ENCODE data around the gene TECRL. TPM values are rescaled to one million over a fixed set of nuclear protein-coding genes. Genes with fewer than 3 reads are reported as not detected.

TECRL gene, protein sequence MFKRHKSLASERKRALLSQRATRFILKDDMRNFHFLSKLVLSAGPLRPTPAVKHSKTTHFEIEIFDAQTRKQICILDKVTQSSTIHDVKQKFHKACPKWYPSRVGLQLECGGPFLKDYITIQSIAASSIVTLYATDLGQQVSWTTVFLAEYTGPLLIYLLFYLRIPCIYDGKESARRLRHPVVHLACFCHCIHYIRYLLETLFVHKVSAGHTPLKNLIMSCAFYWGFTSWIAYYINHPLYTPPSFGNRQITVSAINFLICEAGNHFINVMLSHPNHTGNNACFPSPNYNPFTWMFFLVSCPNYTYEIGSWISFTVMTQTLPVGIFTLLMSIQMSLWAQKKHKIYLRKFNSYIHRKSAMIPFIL
- total RNA-seq (2014; rRNA removed; shearing (Covaris generic)): not detected in 2 replicates

DNA sequence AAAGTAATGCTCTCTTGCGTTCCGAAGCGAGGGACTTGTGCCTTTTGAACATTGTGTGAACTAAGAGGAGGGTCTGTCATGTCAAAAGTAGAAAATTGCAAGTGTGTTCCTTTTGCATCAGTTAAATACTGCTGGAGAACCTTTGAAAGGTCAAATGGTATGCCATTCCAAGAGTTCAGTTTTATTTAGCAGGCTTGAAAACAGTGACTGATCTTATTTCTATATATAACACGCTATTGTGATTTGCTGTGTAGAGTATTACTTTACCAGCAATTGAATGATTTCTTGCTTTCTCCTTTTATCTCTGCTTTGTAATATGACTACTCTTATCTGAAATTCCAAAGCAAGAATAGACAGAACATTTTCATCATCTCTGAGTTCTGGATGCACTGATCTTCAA lies at the start of gene TECRL:
TSS of gene TECRL (minus strand) at position 151 of the 400 bp plus-strand sequence. CDS start at position 52, 99 bp downstream.
- DNase-seq (ENCODE audit: low spot score): no peak

DNA sequence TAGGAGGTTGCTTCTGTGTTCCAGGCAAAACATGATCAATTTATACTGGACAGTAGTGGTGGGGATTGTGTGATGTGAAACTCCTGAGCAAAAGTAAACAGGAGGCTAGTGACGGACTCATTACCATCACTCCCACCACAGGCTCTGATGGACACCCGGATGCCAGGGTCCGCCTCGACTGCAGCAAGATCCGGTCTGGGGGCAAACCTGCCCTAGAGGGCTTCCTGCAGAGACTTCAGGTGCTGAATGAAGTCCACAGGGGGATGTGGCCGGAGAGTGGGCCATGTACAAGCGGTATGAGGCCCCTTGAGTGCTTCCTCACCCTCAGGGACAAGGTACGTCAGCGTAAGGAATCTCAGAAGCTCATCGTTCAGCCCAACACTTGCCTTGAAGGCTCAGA lies 23.4 kb upstream of the TECRL start:
- no peak for DNase-seq (ENCODE audit: low spot score)

DNA sequence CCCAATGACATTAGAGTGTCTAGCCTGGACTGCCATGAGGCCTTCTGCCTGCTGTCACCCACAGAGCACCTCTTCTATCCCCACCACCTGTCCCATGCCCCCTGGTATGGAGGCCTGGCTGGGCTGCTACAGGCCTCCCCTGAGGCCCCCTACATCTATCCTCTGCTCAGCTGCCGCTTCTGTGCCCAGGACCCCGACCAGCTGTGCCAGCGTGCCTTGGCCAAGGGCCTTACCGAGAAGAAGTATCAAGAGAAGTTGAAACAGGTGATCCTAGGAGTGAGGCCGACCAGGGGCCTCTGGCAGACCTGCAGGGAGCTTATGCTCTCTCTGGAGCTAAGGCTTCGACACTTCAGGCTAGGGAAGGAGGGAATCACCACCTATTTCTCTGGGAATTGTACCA lies 21.7 kb upstream of the TECRL start:
- DNase-seq (ENCODE audit: low spot score): no peak

DNA sequence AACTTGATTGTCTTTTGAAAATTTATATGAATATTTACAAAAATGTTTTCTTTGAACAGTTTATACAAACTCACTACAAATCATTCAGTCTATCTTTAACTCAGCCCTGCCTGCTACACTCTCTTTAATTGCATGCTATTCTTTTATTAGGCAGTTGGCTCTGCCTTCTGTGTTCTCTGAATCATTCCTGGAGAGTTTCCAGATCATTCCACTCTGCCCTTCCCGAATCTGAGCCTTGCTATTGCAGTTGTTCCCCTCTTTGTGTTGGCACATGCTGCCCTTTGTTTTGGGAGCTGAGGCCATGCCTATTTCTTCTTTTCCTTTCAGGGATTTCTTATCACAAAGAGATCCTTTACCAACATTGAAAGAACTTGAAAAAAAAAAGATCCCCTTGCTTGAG lies 8.7 kb upstream of the TECRL start:
- peak; percentile 49 for DNase-seq (ENCODE audit: low spot score)

DNA sequence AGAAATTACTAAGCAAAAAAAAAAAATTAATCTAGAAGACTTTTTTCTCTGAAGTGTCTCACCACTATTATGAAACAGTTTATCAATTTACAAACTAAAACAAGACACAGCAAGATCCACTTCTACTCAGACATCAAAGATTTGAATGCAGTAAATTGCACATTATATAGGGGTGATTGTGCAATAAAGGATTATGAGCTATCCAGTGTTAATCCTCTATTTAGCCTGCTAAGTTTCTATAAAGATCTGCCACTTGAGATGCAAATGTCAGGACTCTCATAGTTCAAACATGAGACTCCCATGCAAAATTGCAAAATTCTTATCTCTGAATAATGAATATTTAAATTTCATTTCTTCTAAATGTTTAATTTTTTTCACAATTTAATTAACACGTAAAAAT lies 2.2 kb downstream of the TECRL start:
- no peak for DNase-seq (ENCODE audit: low spot score)

DNA sequence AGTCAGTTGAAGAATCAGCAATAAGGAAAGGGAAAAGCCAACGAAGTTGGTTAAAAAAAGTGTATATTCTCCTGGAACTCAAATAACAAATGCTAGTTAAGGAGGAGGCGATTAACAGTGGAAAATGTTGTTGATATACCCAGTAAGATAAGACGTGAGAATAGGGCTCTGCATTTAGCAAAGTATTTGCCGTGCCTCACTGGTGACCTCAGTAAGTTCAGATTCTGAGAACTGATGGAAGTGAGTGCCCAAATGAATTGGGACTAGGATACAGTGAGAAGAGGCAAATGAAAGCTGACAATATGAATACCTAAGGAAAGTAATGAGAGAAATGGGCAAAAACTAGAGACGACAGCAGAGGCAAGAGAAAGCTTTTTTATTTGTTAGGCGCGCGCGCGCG lies 3.5 kb downstream of the TECRL start:
- DNase-seq (ENCODE audit: low spot score): no peak

DNA sequence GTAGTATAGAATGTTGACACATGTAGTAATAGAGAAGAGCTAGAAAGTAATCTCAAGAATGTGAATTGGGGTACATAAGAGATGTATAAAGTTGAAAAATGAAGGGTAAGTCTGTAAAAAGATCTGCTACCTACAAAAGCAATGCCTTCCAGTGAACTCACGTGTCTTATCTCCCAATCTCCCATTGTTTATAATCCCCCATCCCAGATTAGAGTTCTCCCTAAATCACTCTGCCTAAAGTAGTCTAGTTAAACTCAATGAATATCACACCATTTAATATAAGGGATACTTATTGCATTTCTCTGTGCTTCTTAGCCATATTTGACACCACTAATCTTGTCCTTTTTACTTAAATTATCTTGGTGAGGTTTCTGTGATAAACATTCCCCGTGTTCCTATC lies 6.6 kb downstream of the TECRL start:
- DNase-seq (ENCODE audit: low spot score): no peak

DNA sequence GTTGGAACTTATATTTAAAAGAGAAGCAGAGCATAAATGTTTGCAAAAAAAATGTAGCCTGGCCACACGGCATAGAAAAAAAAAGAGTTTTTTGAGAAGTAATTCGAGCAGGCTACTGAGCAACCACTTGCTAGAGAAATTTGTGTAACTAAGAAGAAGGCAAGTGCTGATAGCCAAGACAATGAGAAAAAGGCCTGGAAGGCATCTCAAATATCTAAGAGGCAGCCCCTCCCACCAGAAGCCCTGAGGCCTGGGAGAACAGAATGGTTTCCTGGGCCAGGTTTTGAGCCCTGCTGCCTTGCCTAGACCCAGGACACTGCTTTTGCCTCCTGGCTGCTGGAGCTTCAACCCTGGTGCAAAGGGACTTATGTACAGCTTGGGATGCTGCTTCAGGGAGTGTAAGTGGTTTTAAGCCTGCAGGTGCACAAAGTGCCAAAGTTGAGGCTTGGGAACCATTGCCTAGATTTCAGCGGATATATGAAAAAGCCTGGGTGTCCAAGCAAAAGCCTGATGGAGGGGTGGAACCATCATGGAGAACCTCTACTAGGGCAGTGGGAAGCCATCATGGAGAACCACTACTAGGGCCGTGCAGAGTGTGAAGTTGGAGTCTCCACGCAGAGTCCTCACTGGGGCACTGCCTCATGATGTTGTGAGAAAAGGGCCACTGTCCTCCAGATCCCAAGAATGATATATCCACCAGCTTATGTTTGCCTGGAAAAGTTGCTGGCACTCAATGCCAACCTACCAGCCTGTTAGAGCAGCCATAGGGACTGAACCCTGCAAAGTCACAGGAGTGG lies 9.7 kb downstream of the TECRL start:
- no peak for DNase-seq (ENCODE audit: low spot score)

DNA sequence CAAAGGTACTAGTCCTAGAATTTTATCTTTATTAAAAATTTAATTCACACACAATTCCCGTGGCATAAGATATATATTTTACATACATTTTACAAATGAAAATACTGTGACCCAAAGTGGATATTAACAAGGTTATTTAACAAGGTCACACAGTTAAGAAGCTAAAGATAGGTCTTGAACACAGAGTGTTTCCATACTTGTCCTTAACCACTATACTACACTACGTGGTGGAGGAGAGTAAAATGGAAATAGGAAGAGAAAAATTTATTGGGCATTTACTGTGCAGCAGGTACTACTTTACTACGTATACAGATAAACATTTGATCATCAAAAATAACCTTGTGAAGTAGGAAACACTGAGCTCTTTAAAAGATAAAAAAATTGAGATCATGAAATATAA lies 14.8 kb downstream of the TECRL start:
- no peak for DNase-seq (ENCODE audit: low spot score)

DNA sequence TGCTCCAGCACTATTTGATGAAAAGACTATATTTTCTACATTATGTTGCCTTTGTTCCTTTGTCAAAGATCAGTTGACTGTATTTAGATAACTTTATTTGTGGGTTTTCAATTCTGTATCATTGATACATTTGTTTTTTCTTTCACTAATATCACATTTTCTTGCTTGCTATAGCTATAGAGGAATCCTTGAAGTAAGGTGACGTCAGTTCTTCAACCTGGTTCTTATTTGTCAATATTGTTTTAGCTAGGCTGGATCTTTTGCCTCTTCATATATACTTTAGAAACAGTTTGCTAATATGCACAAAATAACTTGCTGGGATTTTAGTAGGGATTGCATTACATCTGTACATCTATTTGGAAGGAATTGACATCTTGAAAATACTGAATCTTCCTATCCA lies 21.0 kb downstream of the TECRL start:
- no peak for DNase-seq (ENCODE audit: low spot score)

DNA sequence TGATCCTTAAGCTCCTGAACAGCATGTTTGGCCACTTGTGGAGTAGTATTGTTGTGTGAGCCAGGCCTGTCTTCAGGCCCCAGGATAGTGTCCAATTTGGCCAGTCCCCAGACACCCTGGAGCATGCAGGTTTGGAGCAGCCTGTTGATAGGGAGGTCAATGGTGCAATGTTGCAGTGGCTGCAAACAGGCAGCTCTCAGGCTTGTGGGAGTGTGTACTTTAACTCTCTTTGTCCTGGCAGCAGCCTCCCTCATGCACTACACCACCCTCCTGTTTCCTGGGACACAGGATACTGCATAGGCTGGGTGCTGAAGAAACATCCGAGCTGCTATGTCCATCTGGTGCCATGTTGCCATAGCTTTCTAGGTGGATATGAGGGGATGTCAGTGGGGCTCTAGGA lies 24.0 kb downstream of the TECRL start:
- DNase-seq (ENCODE audit: low spot score): no peak

DNA sequence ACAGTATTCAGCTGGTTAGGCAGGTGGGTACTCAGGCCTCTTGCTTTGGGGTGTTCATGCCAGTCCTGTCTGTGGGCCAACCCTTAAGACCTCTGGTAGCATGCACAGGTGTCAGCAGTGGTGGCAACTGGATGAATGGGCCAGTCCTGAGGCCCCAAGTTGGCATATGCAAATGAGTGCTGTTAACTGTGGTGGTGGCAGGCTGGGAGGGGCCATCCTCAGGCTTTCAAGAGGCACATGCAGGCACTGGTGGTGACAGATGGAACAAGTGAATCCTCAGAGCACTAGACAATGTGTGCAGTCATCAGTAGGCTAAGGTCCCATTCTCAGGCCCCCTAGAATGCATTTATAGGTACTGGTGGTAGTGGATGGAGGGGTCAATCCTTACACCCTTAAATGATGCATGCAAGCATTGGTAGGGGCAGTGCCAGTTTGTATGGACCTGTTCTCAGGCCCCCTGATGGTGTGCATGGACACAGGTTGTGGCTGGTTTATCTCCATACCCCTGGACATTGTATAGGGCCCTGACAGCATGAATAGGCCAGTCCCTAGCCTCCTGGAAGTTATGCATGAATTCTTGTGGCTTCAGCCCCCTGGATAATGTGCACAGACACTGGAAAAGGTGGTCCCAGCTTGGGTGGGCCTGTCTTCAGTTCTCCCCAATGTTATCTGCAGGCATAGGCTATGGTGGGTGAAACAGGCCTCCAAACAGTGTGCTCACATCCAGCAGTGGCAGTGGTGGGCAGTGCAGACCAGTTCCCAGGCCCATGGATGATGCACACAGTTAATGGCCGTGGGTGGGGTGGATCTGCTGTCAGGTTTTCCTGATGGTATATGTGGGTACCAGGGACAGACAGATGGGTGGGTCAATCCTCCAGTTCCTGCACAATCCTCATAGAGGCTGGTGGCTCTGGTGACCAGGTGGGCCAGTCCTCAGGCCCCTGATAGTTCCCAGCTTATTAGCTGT lies 24.7 kb downstream of the TECRL start:
- DNase-seq (ENCODE audit: low spot score): no peak

DNA sequence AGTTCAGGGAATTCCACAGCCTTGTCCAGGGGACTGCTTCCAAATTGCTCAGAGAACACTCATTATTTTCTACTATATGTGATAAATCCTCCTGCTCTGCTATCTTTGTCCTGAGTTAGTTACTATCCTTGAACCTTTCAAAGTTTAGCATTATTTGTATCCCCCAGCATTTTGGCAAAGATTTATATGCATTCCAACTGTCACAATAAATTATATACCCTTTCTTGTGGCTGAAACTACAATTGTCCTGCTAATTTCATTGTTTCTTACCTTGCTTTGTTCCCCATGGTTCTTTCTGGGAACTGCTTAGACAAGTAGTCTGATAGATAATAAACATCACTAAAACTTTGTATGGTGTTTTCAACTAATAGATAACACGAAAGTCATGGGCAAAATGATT lies 40.5 kb downstream of the TECRL start:
- DNase-seq (ENCODE audit: low spot score): no peak

DNA sequence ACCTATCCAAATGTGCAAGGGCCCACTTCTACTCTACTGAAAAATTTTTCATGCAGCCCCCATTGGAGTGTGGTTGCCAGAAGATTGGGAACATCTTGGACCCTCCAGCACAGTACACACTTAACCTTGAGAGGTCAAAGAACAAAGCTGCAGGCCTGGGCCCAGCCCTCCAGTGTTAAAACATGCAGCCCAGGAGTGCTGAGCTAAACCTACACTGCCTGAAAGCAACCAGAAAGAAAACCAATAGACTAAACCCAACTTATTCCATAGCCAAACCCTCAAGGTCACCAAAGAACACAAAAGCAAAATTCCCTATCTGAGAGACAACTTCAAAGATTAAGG lies 47.9 kb downstream of the TECRL start:
- no peak for DNase-seq (ENCODE audit: low spot score)

DNA sequence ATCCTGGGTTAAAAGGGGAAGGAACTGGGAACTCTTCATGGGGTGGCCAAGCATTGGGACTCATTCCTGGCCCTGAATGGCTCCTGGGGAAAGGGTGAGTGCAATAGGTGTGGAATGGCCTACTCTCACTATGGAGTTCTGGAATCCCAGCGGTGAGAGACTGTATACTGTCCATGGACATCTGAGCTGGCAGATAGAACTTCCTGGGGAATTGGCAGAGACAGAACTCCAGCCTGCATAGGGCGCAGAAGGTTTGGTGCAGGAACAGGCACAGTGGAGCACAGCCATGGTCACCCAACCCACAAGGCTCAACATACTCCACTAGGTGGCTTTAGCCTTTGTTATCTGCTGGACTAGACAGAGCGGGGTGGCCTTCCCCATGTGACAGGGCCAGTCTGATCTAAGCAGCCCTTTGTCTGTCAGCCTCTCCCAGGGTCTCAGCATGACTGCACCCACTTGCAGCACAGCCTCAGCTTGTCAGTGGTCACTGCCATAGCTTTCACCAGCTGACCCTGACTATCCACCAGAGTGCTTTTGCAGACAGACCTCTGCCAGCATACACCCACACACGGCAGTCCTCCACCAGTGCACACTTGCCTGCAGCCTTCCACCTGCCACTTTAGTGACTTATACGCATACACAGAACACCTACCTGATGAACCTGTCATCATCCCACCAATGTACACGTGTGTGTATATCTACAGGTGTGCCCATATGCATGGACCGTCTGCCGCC lies 48.4 kb downstream of the TECRL start:
- no peak for DNase-seq (ENCODE audit: low spot score)

DNA sequence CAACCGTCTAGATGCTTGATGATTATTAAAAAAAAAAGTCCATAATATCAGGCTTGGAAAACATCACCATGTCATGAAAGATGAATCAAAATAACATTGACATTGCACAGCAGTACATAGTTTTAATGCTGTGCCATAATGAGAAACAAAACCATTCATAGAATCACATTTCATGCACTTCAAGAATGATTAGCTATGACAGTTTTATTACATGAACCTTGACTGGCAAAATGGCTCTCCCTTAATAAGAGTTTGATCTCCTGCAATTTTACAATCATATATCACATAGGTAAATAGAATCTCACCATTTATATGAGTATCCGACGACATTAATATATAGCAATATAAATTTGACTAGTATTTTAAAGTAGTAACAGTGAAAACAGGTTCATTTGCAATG lies 49.8 kb downstream of the TECRL start:
- DNase-seq (ENCODE audit: low spot score): no peak

DNA sequence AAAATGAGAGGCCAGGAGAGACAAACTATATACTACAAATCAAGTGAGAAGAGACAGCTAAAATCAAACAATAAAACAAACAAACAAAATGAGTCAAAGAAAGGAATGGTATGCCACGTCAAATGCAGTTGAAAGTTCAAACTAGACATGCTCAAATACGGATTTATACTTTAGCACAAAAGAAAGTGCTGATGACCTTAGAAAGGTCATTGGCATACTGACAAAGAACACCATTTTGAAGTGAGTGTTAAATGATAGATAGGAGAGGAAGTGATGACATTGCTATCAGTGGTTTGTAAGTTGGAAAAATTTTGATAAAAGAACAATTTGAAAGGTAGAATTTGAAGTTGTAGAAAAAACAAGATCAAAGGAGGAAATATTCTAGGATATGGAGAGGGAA lies 55.3 kb downstream of the TECRL start:
- no peak for DNase-seq (ENCODE audit: low spot score)

DNA sequence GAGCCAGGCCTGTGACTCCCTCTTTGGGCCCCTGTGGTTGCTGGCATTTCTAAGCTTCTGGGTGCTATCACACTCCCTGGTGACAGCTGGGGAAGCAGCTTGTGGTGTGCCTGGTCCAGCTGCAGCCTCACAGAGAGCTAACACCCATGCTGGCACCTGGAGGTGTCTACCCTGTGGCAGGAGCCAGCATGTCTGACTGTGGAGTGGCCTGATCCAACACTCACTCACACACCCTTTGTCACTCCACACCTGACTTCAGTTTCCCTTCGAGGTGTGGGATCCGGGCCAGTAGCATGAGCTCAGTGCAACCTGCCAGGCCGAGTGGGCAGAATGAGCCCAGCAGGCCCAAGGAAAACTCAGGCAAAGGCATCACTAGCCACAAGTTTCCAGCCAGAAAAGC lies 67.5 kb downstream of the TECRL start:
- DNase-seq (ENCODE audit: low spot score): no peak

DNA sequence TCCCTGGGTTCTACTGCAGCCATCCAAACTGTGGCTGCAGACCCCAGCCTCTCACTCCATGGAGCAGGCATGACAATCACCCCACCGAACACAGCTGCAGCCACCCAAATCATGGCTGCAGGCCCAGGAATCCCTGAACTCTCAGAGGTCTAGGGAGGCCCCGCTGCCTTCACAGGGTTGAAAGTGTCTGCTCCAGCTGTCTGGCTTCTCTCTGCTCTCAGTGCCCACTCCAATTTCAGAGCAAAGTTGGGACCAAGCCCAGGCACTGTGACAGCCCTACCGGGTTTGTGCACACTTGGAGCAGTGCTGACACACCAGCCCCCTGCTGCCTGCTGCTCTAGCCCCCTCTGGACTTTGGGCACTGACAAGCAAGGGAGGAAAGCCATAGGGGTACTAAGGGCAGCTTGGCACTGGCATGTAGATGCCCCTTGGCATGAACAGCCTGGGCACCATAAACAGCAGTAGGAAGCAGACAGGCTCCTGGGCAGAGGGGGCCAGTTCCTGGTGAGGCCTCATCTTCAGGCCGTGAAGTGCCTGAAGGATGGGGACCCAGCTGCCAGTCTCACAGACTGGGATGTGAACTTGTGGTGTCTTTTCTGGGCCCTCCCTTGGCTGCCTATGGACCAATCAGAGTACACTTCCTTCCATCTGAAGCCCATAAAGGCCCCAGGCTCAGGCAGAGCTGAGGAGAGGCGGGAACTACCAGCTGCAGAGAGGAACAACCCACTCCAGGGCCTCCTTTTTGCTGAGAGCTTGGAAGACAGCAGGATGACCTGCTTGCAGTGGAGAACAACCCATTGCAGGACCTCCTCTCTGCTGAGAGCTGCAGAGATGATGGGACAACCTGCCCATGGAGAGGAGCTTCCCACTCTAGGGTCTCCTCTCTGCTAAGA lies 68.8 kb downstream of the TECRL start:
- DNase-seq (ENCODE audit: low spot score): no peak

DNA sequence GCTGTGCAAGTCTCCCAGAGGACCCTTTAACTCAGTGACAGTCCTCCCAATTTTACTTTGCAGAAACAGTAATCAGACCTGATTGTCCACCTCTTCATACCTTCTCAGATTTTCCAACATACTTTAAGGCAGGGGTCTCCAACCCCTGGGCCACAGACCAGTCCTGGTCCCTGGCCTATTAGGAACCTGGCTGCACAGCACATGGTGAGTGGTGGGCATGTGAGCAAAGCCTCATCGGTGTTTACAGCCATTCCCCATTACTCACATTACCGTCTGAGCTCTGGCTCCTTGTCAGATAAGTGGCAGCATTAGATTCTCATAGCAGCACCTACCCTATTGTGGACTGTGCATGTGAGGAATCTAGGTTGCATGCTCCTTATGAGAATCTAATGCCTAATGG lies 74.3 kb downstream of the TECRL start:
- DNase-seq (ENCODE audit: low spot score): no peak

DNA sequence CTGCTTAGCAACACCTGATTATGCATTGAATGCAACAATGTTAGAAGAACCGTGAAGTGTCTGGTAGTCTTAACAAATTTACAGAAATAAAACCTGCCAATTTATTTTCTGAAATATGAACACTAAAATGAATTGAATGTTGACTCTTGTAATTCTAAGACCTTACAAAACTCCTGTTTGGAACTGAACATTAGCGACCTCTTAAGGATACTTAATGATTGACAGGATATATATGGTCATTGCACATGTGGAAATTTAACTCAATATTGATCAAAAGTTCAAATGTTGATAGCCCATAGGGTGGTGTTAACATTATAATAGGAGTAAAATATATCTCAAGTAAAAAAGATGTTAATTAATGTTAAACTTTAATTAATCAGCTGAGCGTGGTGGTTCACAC lies 79.1 kb downstream of the TECRL start:
- DNase-seq (ENCODE audit: low spot score): no peak
